ENCODE measurements around the gene SGPL1.

SGPL1 gene

DNA sequence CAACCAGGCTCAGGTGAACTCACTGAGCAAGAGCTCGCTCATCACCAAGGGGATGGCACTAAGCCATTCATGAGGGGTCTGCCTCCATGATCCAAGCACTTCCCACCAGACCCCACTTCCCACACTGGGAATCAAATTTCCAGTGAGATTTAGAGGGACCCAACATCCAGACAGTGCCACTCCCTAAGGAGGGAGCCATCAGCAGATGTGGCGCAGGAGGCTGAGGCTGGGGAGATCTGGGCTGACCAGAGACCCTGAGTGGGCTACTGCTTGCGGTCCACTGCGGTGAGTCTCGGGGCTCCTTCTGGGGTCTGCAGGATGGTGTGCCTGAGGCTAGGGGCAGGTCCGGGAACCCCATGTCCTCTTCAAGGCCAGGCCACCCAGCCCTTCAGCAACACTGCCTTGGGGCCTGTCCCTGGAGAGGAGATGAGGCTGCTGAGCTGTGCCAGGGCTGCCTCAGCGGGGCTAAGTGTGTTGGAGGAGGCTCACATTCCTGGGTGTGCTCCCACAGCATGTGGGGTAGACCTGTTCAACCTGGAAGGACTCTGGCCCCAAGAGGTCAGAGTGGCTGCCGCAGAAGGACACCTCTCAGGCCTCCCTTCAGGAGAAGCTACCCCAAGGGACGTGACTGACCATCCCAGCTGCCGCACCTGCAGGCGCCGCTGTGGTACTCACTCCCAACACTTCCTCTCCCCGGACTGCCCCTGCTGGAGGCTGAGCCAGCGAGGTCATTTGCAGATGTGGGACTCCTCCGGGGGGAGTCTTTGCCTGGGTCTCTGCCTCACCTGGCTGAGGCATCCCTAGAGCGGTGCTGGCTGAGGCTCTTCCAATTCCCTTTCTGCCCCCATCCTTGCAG lies 95.0 kb downstream of the SGPL1 start:
- H3K36me3 ChIP-seq (ENCODE audit: control insufficient read depth in 5 of 5, insufficient read depth in 5 of 5, low read length in 5 of 5), result no peaks in the 10 kb centered on the region
- peaks cover 7 to 22% (median 13%) of the 10 kb centered on the region in 5 donors for H3K27me3 ChIP-seq (ENCODE audit: control insufficient read depth in 5 of 5, insufficient read depth in 4 of 5, low read length in 5 of 5)
- peaks cover 0 to 5% (median 0%) of the 10 kb centered on the region in 5 donors for H3K4me1 ChIP-seq (ENCODE audit: control insufficient read depth in 5 of 5, insufficient read depth in 5 of 5, low read length in 5 of 5)
- no peak overlapping the region for H3K9ac ChIP-seq (ENCODE audit: low read length in 5 of 5)
- no peaks in the 10 kb centered on the region for H3K9me3 ChIP-seq (ENCODE audit: control insufficient read depth in 5 of 5, low read length in 5 of 5)
- H3K4me3 ChIP-seq (ENCODE audit: low read depth in 1 of 5, low read length in 5 of 5), result no peak overlapping the region
- H3K27ac ChIP-seq (ENCODE audit: low read depth, low read length), result no peak overlapping the region

DNA sequence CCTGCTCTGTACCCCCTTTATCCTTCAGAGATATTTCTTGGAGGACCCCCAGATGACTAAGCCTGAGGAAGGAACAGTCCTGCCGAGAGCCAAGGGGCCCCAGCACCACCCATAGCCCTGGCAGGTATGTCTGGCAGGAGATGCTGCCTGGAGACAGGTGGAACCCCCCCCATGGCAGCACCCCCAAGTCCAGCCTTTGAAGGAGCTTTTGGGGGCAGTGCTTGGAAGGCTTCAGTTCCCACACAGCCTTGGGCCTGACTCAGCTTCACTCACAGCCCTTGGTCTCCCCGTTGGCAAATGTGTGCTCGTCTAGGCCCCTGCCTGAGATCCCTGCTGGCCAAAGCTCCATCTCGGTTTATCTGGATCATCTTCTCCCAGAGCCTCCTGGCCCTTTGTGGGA lies 95.6 kb downstream of the SGPL1 start:
- no peaks in the 10 kb centered on the region for H3K9me3 ChIP-seq (ENCODE audit: control insufficient read depth in 5 of 5, low read length in 5 of 5)
- H3K4me3 ChIP-seq (ENCODE audit: low read depth in 1 of 5, low read length in 5 of 5), result no peak overlapping the region
- no peak overlapping the region for H3K9ac ChIP-seq (ENCODE audit: low read length in 5 of 5)
- H3K4me1 ChIP-seq (ENCODE audit: control insufficient read depth in 5 of 5, insufficient read depth in 5 of 5, low read length in 5 of 5), result peaks cover 0 to 5% (median 0%) of the 10 kb centered on the region in 5 donors
- H3K27me3 ChIP-seq (ENCODE audit: control insufficient read depth in 5 of 5, insufficient read depth in 4 of 5, low read length in 5 of 5), result peaks cover 11 to 20% (median 16%) of the 10 kb centered on the region in 5 donors
- H3K27ac ChIP-seq (ENCODE audit: low read depth, low read length), result no peak overlapping the region
- no peaks in the 10 kb centered on the region for H3K36me3 ChIP-seq (ENCODE audit: control insufficient read depth in 5 of 5, insufficient read depth in 5 of 5, low read length in 5 of 5)

GRCh38 chr10:70912556-70912955 lies 96.8 kb downstream of the SGPL1 start:
- H3K4me3 ChIP-seq (ENCODE audit: low read depth in 1 of 5, low read length in 5 of 5), result no peak overlapping the region
- H3K36me3 ChIP-seq (ENCODE audit: control insufficient read depth in 5 of 5, insufficient read depth in 5 of 5, low read length in 5 of 5), result no peaks in the 10 kb centered on the region
- H3K27ac ChIP-seq (ENCODE audit: low read depth, low read length), result no peak overlapping the region
- H3K4me1 ChIP-seq (ENCODE audit: control insufficient read depth in 5 of 5, insufficient read depth in 5 of 5, low read length in 5 of 5), result peaks cover 0 to 5% (median 0%) of the 10 kb centered on the region in 5 donors
- no peaks in the 10 kb centered on the region for H3K9me3 ChIP-seq (ENCODE audit: control insufficient read depth in 5 of 5, low read length in 5 of 5)
- H3K9ac ChIP-seq (ENCODE audit: low read length in 5 of 5), result no peak overlapping the region
- peaks cover 16 to 32% (median 21%) of the 10 kb centered on the region in 5 donors for H3K27me3 ChIP-seq (ENCODE audit: control insufficient read depth in 5 of 5, insufficient read depth in 4 of 5, low read length in 5 of 5)

DNA sequence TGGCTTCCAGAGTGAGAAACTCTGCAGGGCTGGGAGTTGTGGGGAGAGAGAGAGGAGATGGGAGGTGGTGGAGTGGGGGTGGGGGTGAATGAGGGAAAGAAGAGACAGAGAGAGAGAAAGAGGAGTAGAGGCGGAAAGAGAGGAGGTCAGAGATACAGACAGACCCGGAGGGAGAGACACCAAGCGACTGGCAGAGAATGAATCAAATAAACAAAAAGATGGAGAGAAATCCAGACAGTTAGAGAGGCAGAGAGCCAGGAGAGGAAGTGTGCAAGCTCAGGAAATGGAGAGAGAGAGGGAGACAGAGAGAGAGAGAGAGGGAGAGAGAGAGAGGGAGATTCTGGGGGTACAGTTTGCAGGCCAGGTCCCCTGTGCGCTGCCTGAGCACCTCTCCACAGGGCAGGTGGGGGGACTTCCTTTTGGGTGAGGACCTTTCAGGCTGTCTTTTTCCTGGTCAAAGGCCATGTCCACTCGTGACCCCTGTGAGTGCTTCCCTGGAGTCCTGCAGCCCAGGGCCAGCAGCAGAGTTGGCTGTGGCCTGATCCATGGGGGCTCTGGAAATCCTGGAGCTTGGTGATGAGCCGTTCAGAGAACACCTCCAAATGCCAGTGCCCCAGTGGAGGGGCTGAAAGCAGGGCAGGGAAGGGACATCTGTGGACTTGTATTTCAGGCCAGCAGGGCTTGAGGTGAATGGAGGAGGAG lies 97.6 kb downstream of the SGPL1 start:
- H3K4me3 ChIP-seq (ENCODE audit: low read depth in 1 of 5, low read length in 5 of 5), result no peak overlapping the region
- no peak overlapping the region for H3K9ac ChIP-seq (ENCODE audit: low read length in 5 of 5)
- H3K36me3 ChIP-seq (ENCODE audit: control insufficient read depth in 5 of 5, insufficient read depth in 5 of 5, low read length in 5 of 5), result no peaks in the 10 kb centered on the region
- H3K27me3 ChIP-seq (ENCODE audit: control insufficient read depth in 5 of 5, insufficient read depth in 4 of 5, low read length in 5 of 5), result peaks cover 16 to 39% (median 29%) of the 10 kb centered on the region in 5 donors
- H3K4me1 ChIP-seq (ENCODE audit: control insufficient read depth in 5 of 5, insufficient read depth in 5 of 5, low read length in 5 of 5), result peaks cover 0 to 5% (median 0%) of the 10 kb centered on the region in 5 donors
- no peak overlapping the region for H3K27ac ChIP-seq (ENCODE audit: low read depth, low read length)
- no peaks in the 10 kb centered on the region for H3K9me3 ChIP-seq (ENCODE audit: control insufficient read depth in 5 of 5, low read length in 5 of 5)

DNA sequence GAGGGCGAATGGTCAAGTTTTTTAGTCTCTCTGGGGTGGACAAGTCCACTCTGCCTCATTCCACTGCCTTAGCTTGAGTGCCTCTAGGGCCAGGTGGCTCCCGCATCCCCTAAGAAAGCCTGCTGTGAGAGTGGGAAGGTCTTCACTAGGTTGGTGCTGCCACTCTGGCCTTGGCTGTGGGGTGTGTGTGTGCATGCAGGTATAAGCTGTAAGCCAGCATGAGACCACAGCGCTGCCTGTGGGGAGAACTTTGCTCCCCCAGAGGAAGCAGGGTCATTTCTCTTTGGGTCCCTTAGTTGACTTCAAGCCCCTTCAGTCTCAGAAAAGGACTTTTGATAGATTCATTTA lies 98.1 kb downstream of the SGPL1 start:
- H3K27ac ChIP-seq (ENCODE audit: low read depth, low read length), result no peak overlapping the region
- no peaks in the 10 kb centered on the region for H3K9me3 ChIP-seq (ENCODE audit: control insufficient read depth in 5 of 5, low read length in 5 of 5)
- H3K36me3 ChIP-seq (ENCODE audit: control insufficient read depth in 5 of 5, insufficient read depth in 5 of 5, low read length in 5 of 5), result no peaks in the 10 kb centered on the region
- H3K27me3 ChIP-seq (ENCODE audit: control insufficient read depth in 5 of 5, insufficient read depth in 4 of 5, low read length in 5 of 5), result peaks cover 18 to 40% (median 30%) of the 10 kb centered on the region in 5 donors
- peaks cover 0 to 5% (median 0%) of the 10 kb centered on the region in 5 donors for H3K4me1 ChIP-seq (ENCODE audit: control insufficient read depth in 5 of 5, insufficient read depth in 5 of 5, low read length in 5 of 5)
- H3K4me3 ChIP-seq (ENCODE audit: low read depth in 1 of 5, low read length in 5 of 5), result no peak overlapping the region
- no peak overlapping the region for H3K9ac ChIP-seq (ENCODE audit: low read length in 5 of 5)

DNA sequence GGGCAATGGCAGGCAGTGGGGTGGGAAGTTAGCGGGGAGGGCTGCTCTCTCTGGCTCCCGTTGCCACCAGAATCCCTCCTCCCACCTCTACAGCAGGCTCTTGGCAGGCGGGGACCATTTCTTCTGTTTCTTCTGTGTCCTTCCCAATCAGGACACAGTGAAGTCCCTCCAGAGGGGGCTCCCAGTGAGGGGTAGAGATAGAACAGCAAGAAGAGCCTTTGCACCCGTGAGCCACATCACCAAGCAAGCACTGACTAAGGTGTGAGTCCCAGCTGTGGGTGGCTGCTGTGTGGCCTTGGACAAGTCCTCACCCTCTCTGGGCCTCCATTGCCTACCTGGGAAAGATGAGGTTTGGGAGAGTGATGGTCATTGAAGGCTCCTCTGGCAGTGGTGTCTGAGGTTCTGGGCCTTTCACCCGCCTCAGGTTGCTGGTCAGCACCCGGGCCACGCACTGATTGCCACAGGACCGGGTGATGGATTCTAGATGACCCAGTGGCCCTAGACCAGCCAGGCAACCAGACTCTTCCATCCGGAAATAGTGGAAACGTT lies 98.6 kb downstream of the SGPL1 start:
- no peaks in the 10 kb centered on the region for H3K9me3 ChIP-seq (ENCODE audit: control insufficient read depth in 5 of 5, low read length in 5 of 5)
- no peak overlapping the region for H3K4me3 ChIP-seq (ENCODE audit: low read depth in 1 of 5, low read length in 5 of 5)
- no peak overlapping the region for H3K9ac ChIP-seq (ENCODE audit: low read length in 5 of 5)
- no peak overlapping the region for H3K27ac ChIP-seq (ENCODE audit: low read depth, low read length)
- H3K27me3 ChIP-seq (ENCODE audit: control insufficient read depth in 5 of 5, insufficient read depth in 4 of 5, low read length in 5 of 5), result peaks cover 21 to 41% (median 36%) of the 10 kb centered on the region in 5 donors
- no peaks in the 10 kb centered on the region for H3K36me3 ChIP-seq (ENCODE audit: control insufficient read depth in 5 of 5, insufficient read depth in 5 of 5, low read length in 5 of 5)
- H3K4me1 ChIP-seq (ENCODE audit: control insufficient read depth in 5 of 5, insufficient read depth in 5 of 5, low read length in 5 of 5), result peaks cover 0 to 5% (median 0%) of the 10 kb centered on the region in 5 donors

DNA sequence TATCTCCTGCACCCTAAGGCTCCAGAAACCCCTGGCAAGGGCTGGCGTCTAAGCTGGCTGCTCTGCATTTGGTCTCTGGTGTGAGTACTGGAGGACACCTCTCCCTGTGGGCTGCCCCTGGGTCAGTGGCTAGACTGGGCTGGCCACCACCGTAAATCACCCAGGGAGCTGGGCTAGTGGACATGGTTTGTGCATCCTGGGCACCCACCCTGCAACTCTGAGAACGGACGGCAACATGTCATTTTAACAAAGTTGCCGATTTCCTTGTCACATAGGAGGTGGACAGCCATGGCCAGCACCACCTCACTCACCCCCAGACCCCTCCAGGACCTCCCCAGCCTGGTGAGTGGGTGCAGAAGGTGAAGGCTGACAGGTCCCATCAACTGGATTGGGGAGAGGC lies 99.5 kb downstream of the SGPL1 start:
- Histone ChIP-seq H3K4me3 (ENCODE audit: low read depth in 1 of 5, low read length in 5 of 5) (no peak overlapping the region), H3K4me1 (ENCODE audit: control insufficient read depth in 5 of 5, insufficient read depth in 5 of 5, low read length in 5 of 5) (peaks cover 0 to 5% (median 2%) of the 10 kb centered on the region in 5 donors), H3K9me3 (ENCODE audit: control insufficient read depth in 5 of 5, low read length in 5 of 5) (no peaks in the 10 kb centered on the region), H3K27ac (ENCODE audit: low read depth, low read length) (no peak overlapping the region), H3K27me3 (ENCODE audit: control insufficient read depth in 5 of 5, insufficient read depth in 4 of 5, low read length in 5 of 5) (peaks cover 24 to 43% (median 42%) of the 10 kb centered on the region in 5 donors), H3K9ac (ENCODE audit: low read length in 5 of 5) (no peak overlapping the region), H3K36me3 (ENCODE audit: control insufficient read depth in 5 of 5, insufficient read depth in 5 of 5, low read length in 5 of 5) (no peaks in the 10 kb centered on the region)

DNA sequence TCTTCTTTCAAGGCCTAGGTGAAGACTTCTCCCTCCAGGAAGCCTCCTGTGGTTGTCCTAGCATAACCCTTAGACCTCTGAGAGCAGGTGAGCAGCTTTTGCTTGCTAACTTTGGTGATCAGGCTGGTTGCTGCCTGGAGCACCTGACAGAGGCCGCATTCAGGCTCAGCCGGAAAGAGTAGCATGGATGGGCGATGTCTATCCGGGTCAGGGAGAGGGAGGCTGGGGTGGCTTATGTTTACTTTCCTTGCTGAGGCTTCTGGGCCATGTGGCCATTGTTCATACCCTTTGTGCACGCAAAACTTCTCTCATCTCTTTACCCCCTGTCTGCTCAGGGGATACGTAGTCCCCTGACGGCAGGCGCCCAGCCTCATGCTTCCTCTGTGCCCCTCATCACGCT lies 100.1 kb downstream of the SGPL1 start:
- H3K36me3 ChIP-seq (ENCODE audit: control insufficient read depth in 5 of 5, insufficient read depth in 5 of 5, low read length in 5 of 5), result no peaks in the 10 kb centered on the region
- H3K27ac ChIP-seq (ENCODE audit: low read depth, low read length), result no peak overlapping the region
- H3K9me3 ChIP-seq (ENCODE audit: control insufficient read depth in 5 of 5, low read length in 5 of 5), result no peaks in the 10 kb centered on the region
- H3K4me3 ChIP-seq (ENCODE audit: low read depth in 1 of 5, low read length in 5 of 5), result no peak overlapping the region
- peaks cover 0 to 5% (median 2%) of the 10 kb centered on the region in 5 donors for H3K4me1 ChIP-seq (ENCODE audit: control insufficient read depth in 5 of 5, insufficient read depth in 5 of 5, low read length in 5 of 5)
- H3K9ac ChIP-seq (ENCODE audit: low read length in 5 of 5), result no peak overlapping the region
- H3K27me3 ChIP-seq (ENCODE audit: control insufficient read depth in 5 of 5, insufficient read depth in 4 of 5, low read length in 5 of 5), result peaks cover 24 to 44% (median 43%) of the 10 kb centered on the region in 5 donors

DNA sequence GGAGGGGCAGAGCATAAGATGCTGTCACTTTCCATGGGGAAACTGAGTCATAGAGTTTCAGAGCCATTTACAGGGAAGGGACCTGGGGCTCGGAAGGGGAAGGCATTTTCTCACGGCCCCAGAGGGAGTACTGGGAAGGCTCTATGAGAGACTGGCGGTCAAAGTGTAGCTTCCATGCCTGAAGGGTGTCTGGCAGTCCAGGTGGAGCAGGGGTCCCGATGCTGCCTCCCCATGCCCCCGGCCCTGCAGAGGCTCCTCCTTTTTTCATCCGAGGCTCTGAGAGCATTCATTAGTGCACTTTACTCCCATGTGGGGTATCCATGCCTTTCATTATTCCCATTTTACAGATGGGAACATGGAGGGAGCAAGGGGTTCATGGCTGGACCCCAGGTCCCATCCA lies 100.5 kb downstream of the SGPL1 start:
- Histone ChIP-seq H3K27ac (ENCODE audit: low read depth, low read length) (no peak overlapping the region), H3K9ac (ENCODE audit: low read length in 5 of 5) (no peak overlapping the region), H3K36me3 (ENCODE audit: control insufficient read depth in 5 of 5, insufficient read depth in 5 of 5, low read length in 5 of 5) (no peaks in the 10 kb centered on the region), H3K27me3 (ENCODE audit: control insufficient read depth in 5 of 5, insufficient read depth in 4 of 5, low read length in 5 of 5) (peaks cover 24 to 44% (median 40%) of the 10 kb centered on the region in 5 donors), H3K4me1 (ENCODE audit: control insufficient read depth in 5 of 5, insufficient read depth in 5 of 5, low read length in 5 of 5) (peaks cover 0 to 5% (median 2%) of the 10 kb centered on the region in 5 donors), H3K9me3 (ENCODE audit: control insufficient read depth in 5 of 5, low read length in 5 of 5) (no peaks in the 10 kb centered on the region), H3K4me3 (ENCODE audit: low read depth in 1 of 5, low read length in 5 of 5) (no peak overlapping the region)

GRCh38 chr10:70917226-70917625 lies 101.5 kb downstream of the SGPL1 start:
- no peak overlapping the region for H3K9ac ChIP-seq (ENCODE audit: low read length in 5 of 5)
- no peaks in the 10 kb centered on the region for H3K9me3 ChIP-seq (ENCODE audit: control insufficient read depth in 5 of 5, low read length in 5 of 5)
- no peak overlapping the region for H3K27ac ChIP-seq (ENCODE audit: low read depth, low read length)
- H3K4me3 ChIP-seq (ENCODE audit: low read depth in 1 of 5, low read length in 5 of 5), result no peak overlapping the region
- peaks cover 0 to 5% (median 2%) of the 10 kb centered on the region in 5 donors for H3K4me1 ChIP-seq (ENCODE audit: control insufficient read depth in 5 of 5, insufficient read depth in 5 of 5, low read length in 5 of 5)
- H3K36me3 ChIP-seq (ENCODE audit: control insufficient read depth in 5 of 5, insufficient read depth in 5 of 5, low read length in 5 of 5), result no peaks in the 10 kb centered on the region
- peaks cover 20 to 44% (median 35%) of the 10 kb centered on the region in 5 donors for H3K27me3 ChIP-seq (ENCODE audit: control insufficient read depth in 5 of 5, insufficient read depth in 4 of 5, low read length in 5 of 5)
